ENCODE results near the gene HOXA3.

The HOXA3 gene

GRCh38 chr7:27177795-27178320 lies 25.5 kb upstream of the HOXA3 start:
- DNase-seq: no peak

GRCh38 chr7:27176962-27177794 lies 24.8 kb upstream of the HOXA3 start:
- no peak for DNase-seq

GRCh38 chr7:27176524-27176845 lies 24.1 kb upstream of the HOXA3 start:
- no peak for DNase-seq

GRCh38 chr7:27175626-27176523 lies 23.5 kb upstream of the HOXA3 start:
- no peak for DNase-seq

- no peak for DNase-seq
Measured at GRCh38 chr7:27174874-27175625, 22.7 kb upstream of the HOXA3 start.

GRCh38 chr7:27173956-27174873 lies 21.8 kb upstream of the HOXA3 start, which contains the start of gene HOXA10:
Gene HOXA10, minus strand, starts transcription at chr7:27174320. Its CDS starts 14 bp downstream, at chr7:27174306.
- DNase-seq: no peak

- DNase-seq: no peak
Measured at GRCh38 chr7:27173511-27173955, 21.1 kb upstream of the HOXA3 start.

- no peak for DNase-seq
Measured at GRCh38 chr7:27172823-27173510, 20.6 kb upstream of the HOXA3 start.

GRCh38 chr7:27172315-27172774 lies 20.0 kb upstream of the HOXA3 start:
- no peak for DNase-seq

GRCh38 chr7:27171637-27172314 lies 19.4 kb upstream of the HOXA3 start:
- DNase-seq: no peak

- DNase-seq: no peak
Measured at GRCh38 chr7:27171325-27171636, 18.9 kb upstream of the HOXA3 start.

- no peak for DNase-seq
Measured at GRCh38 chr7:27170426-27171324, 18.3 kb upstream of the HOXA3 start.

GRCh38 chr7:27169658-27170425 lies 17.5 kb upstream of the HOXA3 start:
- DNase-seq: no peak

GRCh38 chr7:27168265-27168947 lies 16.0 kb upstream of the HOXA3 start:
- no peak for DNase-seq

- no peak for DNase-seq
Measured at GRCh38 chr7:27167916-27168264, 15.5 kb upstream of the HOXA3 start.

- no peak for DNase-seq
Measured at GRCh38 chr7:27166531-27167505, 14.4 kb upstream of the HOXA3 start.

GRCh38 chr7:27165996-27166530 lies 13.7 kb upstream of the HOXA3 start:
- DNase-seq: no peak

Measured in activated effector memory CD4-positive, alpha-beta T cell treated with Interleukin-2 at 50 U/mL for 16 hours (primary cell).